GM23248 (cell line): Measurements from ENCODE around the gene PROM1.

Experiments
- EZH2 ChIP-seq: fragments of 200-600 bp; sonication (generic); IDR thresholded peaks from 2 replicates; pipeline ENCODE4 v1.6.1; 2018; ENCODE audit warnings: antibody characterized with exemption, mild to moderate bottlenecking; ENCODE audit not compliant: insufficient read depth, poor library complexity, severe bottlenecking
- EZH2phosphoT487 ChIP-seq: fragments of 200-600 bp; sonication (generic); IDR thresholded peaks from 2 replicates; pipeline ENCODE4 v1.6.1; 2018; ENCODE audit warnings: antibody characterized with exemption, moderate library complexity, mild to moderate bottlenecking, low read depth; ENCODE audit not compliant: insufficient read depth

DNA sequence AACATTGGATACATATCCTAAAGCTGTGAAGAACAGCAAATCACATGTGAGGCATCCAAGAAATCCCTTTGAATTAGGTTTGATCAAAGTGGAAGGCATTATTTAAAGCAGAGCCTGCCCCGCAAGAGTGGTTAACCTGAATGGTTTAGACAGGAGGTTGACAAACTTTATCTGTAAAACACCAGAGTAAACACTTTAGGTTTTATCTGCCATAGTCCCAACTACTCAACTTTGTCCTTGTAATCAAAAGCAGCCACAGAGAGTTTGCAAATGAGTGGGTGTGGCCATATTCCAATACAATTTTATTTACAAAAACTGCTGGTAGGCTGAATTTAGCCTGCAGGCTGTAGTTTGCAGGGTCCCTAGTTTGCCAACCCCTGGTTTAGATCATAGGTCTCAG, 95.6 kb downstream of the PROM1 start:
- TF ChIP-seq EZH2 = no peak
- no peak for TF ChIP-seq EZH2phosphoT487
